H1 (cell line): Measurements from ENCODE around the gene IPO13. TPM values are rescaled to one million over a fixed set of nuclear protein-coding genes. Genes with fewer than 3 reads are reported as not detected.

Source experiments
- GTF2F1 ChIP-seq: IDR thresholded peaks from 2 replicates; pipeline ENCODE4 v1.6.1; 2012; ENCODE audit warnings: low read depth, low read length, improper control_type of control experiment, borderline replicate concordance
- SAP30 ChIP-seq: fragments of 300-600 bp; sonication (generic); IDR thresholded peaks from 2 replicates; pipeline ENCODE4 v1.7.1; 2012; ENCODE audit warnings: low read length, moderate library complexity, mild to moderate bottlenecking, inconsistent platforms; ENCODE audit not compliant: insufficient read depth, insufficient replicate concordance
- SIN3A ChIP-seq, 2 experiments: IDR thresholded peaks in 1 of 2; conservative IDR thresholded peaks in 1 of 2; 2 replicates each; pipeline ENCODE4 v1.6.1; 2011 to 2012; ENCODE audit warnings: low read length in 2 of 2, improper control_type of control experiment in 1 of 2, low read depth in 1 of 2, mild to moderate bottlenecking in 1 of 2
- TEAD4 ChIP-seq: IDR thresholded peaks from 2 replicates; pipeline ENCODE4 v1.6.1; 2012; ENCODE audit warnings: low read depth, low read length, inconsistent platforms, mixed read lengths
- polyA plus RNA-seq, 7 experiments: library from polyadenylated mRNA; depleted of rRNA in 3 of 7; stranded (reverse) in 5 of 7; unstranded in 2 of 7; fragments of >200 nt in 5 of 7; fragments of 200-250 nt in 2 of 7; gene quantifications; 1 replicate in 5 of 7; 2 replicates in 1 of 7; 4 replicates in 1 of 7; pipeline versions ENCODE4 v1.2.1 to v1.2.3, GENCODE V29; 2011 to 2013; ENCODE audit warnings: missing spikeins in 2 of 7, mixed read lengths in 2 of 7
- total RNA-seq: library from RNA; stranded (reverse); fragmentation: NEBNext Ultra II Directional; extraction: Animal tissue kit (Norgen Biotek cat#: 25700); gene quantifications from 2 replicates; pipeline ENCODE4 v1.2.1, GENCODE V29; 2021
- TF ChIP-seq, protein P1 (sequence below): IDR thresholded peaks from 2 replicates; pipeline ENCODE4 v1.6.1; 2012; ENCODE audit warnings: inconsistent platforms

Gene IPO13
- total and polyA plus RNA-seq, 2 of the 8 experiments (the other 6 are each of a cell fraction or from before 2014, with no cell fraction given) = 23.0 to 27.0 TPM

DNA sequence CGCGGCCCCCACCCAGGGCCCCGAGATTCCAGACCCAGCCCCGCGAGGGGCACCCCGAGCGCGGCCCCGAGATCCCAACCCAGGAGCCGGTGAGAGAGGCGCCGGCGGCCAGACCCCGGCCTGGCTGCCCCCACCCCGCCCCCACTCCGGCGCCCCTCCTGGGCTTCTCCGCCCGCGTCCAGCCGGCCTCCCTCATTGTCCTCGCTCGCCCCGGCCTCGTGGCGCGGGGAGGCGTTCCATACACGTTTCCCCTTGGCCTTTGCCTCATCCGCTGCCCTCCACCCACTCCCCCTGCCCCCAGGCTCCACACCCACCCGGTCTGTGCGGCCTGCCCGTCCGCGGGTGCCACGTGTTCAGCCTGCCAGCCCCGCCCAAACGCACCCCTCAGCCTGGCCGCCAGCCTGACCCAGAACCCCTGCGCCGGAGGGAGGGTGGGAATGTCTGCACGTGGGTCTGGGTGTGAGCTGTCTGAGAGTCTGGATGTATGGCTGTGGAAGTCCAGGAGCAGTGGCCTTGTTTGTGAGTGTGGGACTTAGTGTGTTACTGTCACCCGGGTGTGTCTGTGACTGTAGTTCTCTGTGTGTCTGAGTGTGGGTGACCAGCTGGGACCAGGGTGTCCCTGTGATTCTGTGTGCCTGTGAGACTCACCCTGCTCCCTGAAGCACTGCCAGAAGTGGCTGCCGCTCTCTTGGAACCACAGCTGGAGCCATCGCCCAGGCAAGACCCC, 32.9 kb downstream of the IPO13 start (continued):
- peak; percentile 58 for TF ChIP-seq SAP30
- TF ChIP-seq SIN3A (conservative IDR thresholded peaks at IDR 0.05 in 1 of 2, IDR thresholded peaks at IDR 0.05 in 1 of 2; ENCODE audit: low read depth in 1 of 2, low read length in 2 of 2) = peak in 1 of 2 experiments; percentile 63; a peak in 2 of 4 replicates
- TF ChIP-seq GTF2F1 = no peak
- no peak for TF ChIP-seq TEAD4
- TF ChIP-seq, protein P1, sequence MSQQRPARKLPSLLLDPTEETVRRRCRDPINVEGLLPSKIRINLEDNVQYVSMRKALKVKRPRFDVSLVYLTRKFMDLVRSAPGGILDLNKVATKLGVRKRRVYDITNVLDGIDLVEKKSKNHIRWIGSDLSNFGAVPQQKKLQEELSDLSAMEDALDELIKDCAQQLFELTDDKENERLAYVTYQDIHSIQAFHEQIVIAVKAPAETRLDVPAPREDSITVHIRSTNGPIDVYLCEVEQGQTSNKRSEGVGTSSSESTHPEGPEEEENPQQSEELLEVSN = peak; percentile 74
